Measurements from ENCODE around the gene MKI67.

Gene MKI67

GRCh38 chr10:128080231-128080630 lies 46.0 kb downstream of the MKI67 start:
- no peak for DNase-seq

- no peak for DNase-seq
Observed at GRCh38 chr10:128078136-128078969, 47.9 kb downstream of the MKI67 start.

GRCh38 chr10:128077155-128077875 lies 48.9 kb downstream of the MKI67 start:
- DNase-seq, result no peak

- DNase-seq, result no peak
Observed at GRCh38 chr10:128074589-128074988, 51.6 kb downstream of the MKI67 start.

- no peak for DNase-seq
Observed at GRCh38 chr10:128073890-128074289, 52.3 kb downstream of the MKI67 start.

GRCh38 chr10:128072941-128073645 lies 53.1 kb downstream of the MKI67 start:
- DNase-seq, result no peak

- DNase-seq, result no peak
Observed at GRCh38 chr10:128072046-128072445, 54.2 kb downstream of the MKI67 start.

- DNase-seq, result no peak
Observed at GRCh38 chr10:128071417-128071782, 54.8 kb downstream of the MKI67 start.

- DNase-seq, result no peak
Observed at GRCh38 chr10:128070721-128071416, 55.4 kb downstream of the MKI67 start.

GRCh38 chr10:128070161-128070560 lies 56.1 kb downstream of the MKI67 start:
- no peak for DNase-seq

- DNase-seq, result no peak
Observed at GRCh38 chr10:128069351-128070051, 56.7 kb downstream of the MKI67 start.

GRCh38 chr10:128068398-128069285 lies 57.6 kb downstream of the MKI67 start:
- no peak for DNase-seq

GRCh38 chr10:128067691-128068397 lies 58.4 kb downstream of the MKI67 start:
- no peak for DNase-seq

- no peak for DNase-seq
Observed at GRCh38 chr10:128066870-128067382, 59.3 kb downstream of the MKI67 start.

- no peak for DNase-seq
Observed at GRCh38 chr10:128065881-128066534, 60.2 kb downstream of the MKI67 start.

GRCh38 chr10:128064970-128065580 lies 61.1 kb downstream of the MKI67 start:
- DNase-seq, result no peak

GRCh38 chr10:128064108-128064969 lies 61.9 kb downstream of the MKI67 start:
- DNase-seq, result no peak

- DNase-seq, result no peak
Observed at GRCh38 chr10:128063736-128064107, 62.5 kb downstream of the MKI67 start.
